ENCODE results near the gene STARD10.
A peak's percentile ranks its signal among the peaks of the same experiment; 100 is the strongest.
"Not testable (repeated sequence)": the region's sequence is repeated elsewhere in the genome, so short reads cannot be mapped to it uniquely, and the experiment has no call there.

STARD10 gene

DNA sequence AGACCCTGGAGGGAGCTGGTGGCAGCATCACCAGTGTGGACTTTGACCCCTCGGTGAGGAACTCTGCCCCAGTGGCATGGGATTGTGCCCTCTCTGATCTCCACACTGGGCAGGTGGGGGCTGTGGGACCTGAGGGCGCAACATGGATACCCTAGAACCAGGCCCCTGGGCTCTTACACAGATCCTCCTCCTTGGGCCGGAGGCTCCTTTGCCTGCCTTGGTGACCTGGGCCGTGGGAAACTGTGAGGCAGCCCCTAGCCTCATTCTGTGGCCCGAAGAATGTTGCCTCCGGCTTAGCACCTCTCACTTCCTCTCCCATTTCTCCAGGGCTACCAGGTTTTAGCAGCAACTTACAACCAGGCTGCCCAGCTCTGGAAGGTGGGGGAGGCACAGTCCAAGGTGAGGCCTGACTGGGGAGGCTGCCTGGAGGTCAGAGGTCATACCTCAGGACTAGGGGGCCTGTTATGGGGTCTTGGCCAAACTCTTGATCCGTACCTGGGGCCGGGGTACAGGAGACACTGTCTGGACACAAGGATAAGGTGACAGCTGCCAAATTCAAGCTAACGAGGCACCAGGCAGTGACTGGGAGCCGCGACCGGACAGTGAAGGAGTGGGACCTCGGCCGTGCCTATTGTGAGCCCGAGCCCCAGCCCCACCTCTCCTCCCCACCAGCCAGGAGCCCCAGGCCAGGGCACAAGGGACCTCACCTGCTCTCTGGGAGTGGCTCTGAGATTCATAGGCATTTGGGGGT, 32.5 kb upstream of the STARD10 start:
- no peak for DNase-seq (ENCODE audit: low spot score)

DNA sequence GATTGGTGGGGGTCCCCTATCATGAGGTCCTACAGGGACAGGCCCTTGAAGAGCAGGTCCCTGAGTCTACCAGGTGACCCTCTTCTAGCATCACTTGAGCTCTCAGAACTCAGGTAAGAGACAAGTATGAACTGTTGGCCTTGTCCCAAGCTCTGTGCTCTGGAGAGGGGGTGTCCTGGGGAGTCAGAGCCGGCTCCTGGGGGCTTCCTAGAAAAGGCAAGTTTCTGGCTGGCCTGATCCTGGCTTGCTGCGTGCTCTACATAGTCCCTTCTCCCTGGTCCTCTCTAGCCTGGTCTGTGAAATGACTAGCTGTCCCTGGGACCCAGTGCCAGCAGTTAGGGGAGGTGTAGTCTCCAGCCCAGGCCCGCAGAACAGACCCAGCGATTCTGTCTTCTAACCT, 31.8 kb upstream of the STARD10 start:
- DNase-seq (ENCODE audit: low spot score) = no peak

DNA sequence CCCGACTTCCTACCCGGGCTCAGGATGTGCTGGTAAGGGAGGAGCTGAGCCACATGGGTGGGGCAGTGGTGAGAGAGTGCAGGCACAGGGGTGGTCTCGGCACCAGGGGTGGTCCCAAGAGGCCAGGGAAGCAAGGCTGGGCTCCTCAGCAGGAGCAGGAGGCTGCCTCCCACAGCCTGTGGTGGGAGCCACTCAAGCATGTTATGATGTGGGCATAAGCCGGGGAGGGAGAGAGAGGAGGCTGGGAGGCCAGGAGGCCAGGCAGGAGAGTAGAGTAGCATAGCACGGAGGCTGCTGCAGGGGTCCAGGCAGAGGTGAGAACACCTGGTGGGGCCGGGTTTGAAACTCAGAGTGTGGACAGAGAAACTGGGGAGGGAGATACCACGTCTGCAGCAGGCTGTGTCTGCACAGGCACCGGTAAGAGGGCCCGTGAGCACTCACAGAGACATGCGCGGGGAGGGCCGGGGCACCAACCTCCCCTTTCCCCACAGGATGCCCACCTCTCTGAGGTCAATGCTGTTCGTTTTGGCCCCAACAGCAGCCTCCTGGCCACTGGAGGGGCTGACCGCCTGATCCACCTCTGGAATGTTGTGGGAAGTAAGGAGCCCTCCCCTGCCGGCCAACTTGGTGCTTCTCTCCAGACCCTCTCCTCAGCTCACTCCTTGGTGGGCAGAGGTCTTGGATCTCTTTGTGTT, 31.1 kb upstream of the STARD10 start:
- no peak for DNase-seq (ENCODE audit: low spot score)

DNA sequence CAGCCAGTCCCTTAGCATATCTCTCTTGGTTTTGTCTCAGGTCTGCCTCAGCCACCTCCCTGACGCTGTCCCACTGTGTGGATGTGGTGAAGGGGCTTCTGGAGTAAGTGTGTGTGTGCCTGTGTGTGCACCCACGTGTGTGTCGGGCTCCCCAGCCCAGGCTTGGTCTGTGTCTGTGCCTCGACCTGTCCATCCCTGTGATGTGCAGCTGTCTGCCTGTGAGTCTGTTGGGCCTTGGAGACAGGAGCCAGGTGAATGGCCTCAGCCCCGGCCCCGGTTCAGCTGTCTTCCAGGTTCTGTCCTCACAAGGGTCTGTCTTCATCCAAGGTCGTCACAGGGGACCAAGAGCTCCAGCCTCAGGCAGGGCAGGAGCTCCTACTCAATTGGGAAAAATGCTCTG, 30.2 kb upstream of the STARD10 start:
- DNase-seq (ENCODE audit: low spot score) = no peak

DNA sequence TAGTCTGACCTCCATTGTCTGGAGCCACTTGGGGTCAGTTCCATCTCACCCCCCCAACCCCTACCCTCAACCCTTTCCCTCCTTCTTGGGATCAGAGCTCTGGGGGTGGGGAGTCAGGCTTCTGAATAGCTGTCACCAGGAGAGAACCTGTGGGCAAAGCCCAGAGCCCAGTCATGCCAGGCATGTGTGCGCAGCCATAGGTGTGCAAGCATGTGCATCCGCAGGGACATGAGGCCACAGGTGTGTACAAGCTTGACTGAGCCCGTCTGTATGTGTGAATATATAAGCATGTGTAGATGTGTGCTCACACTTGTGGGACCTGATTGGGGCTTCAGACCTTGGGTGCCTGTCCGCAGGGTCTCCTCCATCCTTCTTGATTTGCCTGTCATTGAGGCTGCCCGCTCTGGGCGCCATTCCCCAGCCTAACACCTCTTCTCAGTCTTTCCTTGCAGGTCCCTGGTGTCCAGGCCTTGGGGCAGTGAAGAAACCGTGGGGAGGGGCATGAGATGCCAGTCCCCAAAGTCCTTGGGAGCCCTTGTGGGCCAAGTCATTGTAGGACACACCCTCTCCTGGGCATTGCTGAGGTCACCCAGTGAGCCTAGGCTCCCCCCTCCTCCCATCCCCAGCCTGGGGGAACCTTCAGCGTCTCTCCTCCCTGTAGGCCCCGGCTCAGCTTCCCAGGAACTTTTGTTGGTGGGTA, 29.4 kb upstream of the STARD10 start:
- DNase-seq (ENCODE audit: low spot score) = no peak

DNA sequence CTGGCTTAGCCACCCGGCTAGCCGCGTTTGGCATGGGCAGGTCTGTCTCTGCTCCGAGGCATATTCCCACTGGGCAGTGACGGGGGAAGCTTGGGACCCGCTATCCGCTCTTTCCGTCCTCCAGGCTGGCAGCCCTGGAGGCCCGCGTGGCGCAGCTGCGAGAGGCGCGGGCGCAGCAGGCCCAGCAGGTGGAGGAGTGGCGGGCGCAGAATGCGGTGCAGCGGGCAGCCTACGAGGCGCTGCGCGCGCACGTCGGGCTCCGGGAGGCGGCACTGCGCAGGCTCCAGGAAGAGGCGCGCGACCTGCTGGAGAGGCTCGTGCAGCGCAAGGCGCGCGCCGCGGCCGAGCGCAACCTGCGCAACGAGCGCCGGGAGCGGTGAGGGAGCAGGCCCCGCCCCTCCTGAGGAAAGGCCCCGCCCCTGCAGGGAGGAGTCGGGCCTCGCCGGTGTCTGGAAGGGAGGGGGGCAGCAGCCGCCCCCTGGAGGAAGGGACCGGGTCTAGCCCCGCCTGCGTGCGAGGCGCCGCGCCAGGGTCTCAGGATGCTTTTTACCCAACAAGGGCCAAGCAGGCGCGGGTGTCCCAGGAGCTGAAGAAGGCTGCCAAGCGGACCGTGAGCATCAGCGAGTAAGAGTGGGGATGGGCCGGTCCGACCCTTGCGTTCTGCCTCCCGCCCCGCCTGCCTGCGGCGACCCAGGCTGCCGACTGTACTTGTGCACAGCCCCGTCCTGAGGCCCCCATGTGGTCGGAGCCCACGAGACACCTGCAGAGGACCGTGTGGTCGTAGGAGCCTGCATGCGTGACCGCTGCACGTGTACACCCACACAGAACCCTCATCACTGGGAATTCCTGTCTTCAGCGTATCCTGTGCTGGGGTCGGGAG, 28.3 kb upstream of the STARD10 start:
- DNase-seq (ENCODE audit: low spot score) = peak; percentile 88

DNA sequence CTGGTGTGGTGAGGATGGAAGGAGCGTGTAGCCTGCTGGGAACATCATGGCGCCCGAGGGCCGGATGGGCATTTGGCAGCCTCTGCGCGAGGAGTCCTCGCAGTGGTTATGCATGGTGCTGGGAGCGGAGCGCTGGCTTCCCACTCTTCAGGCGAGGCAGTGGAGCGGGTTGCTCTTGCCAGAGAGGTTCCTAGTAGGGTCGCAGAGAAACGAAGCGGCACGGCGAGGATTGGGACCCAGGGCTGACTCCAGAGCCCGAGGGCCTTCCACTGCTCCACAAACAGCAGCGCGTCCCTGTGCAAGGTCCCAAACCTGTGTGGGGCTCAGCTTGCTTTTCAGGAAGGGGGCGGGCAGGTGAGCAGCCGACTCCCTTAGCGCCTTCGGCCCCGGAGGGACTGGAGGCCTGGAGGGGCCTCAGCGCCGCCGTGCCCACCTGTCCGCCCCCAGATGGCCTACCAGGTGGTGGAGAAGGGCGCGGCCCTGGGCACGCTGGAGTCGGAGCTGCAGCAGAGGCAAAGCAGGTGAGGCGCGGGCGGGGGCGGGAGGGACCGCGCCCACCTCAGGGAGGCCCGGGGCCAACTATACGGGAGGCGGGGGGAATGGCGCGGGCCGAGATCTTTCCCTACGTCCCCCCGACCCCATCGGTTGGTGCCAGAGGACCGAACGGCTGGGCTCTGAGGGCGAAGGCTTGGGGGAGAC, 27.5 kb upstream of the STARD10 start:
- DNase-seq (ENCODE audit: low spot score) = no peak

DNA sequence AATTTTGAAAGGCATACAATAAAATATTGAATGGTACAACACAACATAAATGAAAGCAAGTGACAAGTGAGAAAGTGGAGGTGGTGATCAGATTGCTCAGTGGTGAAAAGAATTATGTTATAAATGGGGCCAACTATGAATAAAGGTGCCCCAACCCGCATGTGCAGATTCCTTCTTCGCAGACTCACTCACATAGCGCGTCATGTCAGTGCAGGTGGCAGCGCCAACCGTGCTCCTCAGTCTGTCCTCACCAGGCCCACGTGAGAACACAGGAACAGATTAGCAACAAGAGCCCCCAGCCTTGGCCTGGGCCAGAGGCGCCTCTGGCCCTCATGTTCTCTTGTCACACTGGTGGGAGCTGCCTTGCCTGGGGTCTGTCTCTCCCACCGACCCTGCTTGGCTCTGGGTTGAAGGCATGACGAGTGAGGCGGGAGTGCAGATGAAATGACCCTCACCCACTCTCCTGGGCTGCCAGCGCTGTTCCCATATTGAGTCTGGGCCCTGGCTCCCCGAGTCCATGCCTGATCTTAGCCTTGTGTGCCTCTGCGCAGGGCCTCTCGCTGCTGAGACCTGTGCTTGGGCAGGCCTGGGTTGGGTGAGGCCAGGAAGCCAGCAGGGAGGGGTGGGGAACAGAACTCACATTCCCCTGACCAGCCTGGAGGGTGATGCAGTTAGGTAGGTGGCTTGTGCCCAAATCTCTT, 26.7 kb upstream of the STARD10 start:
- no peak for DNase-seq (ENCODE audit: low spot score)

DNA sequence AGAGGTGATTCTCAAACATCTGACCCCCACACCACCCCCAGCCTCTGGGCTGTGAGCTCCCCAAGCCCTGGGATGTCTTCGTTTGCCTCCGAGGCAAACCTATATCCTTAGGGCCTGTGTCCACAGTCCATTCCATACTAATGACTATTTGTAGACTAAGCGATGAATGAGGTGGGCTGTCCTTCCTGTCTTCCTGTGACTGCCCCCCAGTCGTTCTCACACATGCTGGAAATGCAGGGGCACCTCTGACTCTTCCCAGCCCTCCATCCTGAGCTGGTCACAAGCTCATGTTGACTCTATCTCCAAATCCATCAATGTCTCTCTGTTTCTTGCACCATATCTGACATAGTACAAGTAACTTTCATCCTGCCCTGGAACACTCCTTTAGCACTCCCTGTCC, 25.1 kb upstream of the STARD10 start:
- DNase-seq (ENCODE audit: low spot score) = no peak

DNA sequence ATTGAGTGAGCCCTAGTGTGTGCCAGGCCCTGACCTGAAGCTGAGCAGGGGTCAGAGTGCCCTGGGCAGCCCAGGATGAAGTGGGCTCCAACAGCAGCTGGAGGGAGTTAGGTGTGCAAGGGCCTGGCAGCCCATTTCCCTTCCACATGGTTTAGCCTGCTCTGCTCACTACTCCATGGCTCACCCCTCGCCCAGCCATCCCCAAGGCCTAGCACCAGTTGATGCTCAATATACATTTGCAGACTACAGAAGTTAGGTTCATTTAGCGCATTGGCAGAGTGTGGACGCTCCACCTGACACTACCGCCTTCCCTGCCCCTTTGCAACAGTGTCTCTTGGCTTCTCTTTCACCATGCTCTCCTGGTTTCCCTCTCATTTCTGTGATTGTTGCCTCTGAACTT, 24.1 kb upstream of the STARD10 start:
- no peak for DNase-seq (ENCODE audit: low spot score)

DNA sequence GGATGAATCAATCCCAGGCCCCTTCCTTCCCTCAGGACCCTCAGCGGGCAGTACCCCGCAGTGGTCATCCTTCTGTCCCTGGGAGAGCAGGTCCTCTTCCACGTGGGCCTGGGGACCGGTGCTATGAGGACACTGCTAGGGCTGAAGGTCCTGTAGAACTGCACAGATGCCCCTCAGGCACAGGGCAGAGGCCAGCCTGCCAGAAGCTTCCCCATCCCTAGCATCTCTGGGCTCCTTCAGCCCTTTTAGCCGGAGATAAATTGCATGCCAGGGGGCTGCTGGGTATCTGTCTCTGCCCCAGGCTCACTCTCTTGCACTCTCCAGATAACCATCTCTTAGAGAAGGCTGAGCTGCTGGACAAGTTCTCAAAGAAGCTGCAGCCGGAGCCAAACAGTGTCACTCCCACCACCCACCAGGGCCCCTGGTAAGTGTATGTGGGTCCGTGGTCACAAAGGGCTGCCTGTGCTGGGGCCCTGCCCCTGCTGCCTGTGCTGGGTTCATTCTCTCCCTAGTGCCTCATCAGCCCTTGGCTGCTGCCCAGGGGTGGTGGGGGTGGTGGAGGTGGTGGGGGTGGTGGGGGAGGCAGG, 22.6 kb upstream of the STARD10 start:
- DNase-seq (ENCODE audit: low spot score) = no peak

DNA sequence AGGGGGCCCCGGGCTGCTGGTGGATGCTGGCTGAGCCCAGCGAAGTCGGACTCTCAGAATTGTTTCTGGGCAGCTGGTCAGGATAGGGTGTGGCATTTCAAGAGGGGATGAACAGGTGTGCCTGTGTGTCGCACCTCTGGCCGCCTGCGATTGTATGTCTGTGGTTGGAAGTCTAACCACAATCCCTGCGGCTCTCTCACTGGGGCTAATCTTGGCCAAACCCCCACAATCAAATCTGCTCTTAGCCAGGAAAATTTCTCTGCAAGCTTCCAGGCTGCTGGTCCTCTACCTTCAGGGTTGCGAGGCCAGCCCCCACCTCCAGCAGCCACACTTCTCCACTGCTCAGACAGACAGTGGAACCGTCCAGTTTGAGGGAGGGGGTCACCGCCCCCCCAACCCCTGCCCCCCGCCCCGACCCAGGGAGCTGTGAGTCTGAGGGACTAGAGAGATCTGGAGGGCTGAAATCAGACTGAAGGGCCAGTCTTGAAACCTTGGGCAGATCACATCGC, 21.3 kb upstream of the STARD10 start:
- DNase-seq (ENCODE audit: low spot score) = no peak

DNA sequence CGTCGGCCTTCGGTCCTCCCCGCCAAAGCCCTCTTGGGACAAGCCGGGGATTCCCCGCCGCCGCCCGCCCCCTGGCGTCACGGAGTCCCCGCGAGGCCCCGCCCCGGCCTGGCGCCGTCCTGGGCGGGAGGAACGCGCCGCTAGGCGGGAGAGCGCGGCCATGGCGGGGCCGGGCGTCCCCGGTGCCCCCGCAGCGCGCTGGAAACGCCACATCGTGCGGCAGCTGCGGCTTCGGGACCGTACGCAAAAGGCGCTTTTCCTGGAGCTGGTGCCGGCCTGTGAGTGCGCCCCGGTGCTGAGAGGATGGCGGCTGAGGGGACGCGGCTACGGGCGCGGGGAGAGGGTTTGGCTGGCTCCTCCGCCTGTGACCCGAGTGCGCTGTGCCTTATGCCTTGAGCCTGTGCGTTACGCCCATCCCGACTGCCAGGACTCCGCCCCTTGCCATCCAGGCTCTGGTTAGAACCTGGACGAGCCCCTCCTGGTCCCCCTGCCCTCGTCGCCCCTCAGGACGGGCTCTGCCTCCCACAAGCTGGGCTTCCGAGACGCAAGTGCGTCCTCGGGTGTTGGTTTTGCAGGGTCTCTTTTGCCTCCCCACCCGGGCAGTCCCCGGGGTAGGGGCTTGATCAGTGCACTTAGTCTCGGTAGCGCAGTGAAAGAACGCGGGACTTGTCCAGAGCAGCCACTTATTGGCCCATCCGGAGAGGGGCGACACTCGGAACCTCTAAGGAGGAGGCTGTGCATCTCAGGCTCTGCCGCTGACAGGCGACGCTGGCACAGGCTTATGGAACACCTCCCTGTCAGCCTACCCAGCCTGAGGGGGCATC, 20.7 kb upstream of the STARD10 start, which contains the start of gene ATG16L2:
ATG16L2 (plus strand) TSS at position 126 of the 824 bp plus-strand sequence; CDS start at position 161, 35 bp downstream.
- peak; percentile 88 for DNase-seq (ENCODE audit: low spot score)

DNA sequence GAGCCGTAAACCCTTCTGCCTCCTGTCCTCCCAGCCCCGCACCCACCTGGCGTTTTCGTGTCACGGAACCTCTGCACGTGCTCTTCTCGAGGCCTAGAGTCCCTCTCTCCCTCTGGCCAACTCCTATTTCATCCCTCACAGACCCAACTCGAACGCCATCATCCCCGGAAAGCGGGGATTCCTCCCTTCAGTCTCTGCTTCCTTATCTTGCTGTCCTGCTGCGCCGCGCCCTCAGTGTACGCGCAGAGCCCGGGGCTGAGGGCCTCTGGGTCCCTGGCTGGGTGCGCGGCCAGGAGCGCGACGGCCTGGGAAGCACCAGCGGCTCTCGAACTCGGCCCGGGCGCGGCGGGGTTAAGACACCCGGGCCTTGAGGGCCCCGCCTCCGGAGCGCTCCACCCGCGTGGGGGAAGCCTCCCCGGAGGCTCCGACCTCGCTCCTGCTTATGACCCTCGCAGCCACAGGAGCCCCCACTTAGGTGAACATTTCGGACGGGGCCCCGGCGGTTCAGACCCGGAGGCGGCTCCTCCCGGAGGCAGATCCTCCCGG, 20.0 kb upstream of the STARD10 start:
- DNase-seq (ENCODE audit: low spot score) = peak; percentile 83

DNA sequence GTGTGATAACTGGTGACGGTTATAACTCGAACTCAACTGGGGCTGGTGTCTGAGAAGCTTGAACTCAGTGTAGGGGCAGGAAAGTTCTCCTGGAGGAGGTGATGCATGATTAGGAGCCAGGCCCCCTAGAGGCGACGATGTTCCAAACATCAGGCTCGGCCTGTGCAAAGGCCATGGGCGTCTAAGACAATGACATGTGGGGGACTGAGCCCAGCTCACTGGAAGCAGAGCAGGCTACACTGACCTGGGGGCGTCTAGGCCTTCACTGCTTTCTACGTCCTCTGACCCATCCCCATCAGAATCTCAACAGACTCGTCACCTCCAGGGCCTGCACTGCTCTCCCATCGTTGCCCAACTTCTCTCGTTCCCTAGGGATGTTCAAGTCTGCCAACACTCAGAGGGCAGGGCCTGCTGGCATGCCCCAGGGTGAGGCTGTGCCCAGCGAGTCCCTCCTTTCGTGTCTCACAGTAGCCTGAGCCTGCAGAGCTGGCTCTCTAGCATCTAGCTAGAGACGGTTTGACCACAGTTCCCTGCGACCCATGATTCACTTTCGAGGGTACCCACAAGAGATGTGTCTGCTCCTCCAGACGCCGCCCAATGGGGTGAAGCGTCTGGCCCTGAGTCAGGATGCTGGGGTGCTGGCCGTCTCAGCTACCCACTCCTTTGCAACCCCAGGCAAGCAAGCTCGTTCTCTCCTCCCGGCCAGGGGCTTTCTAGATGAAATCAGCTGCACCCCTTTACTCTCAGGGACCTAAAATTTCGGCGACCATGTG, 19.3 kb upstream of the STARD10 start:
- DNase-seq (ENCODE audit: low spot score) = peak; percentile 82

DNA sequence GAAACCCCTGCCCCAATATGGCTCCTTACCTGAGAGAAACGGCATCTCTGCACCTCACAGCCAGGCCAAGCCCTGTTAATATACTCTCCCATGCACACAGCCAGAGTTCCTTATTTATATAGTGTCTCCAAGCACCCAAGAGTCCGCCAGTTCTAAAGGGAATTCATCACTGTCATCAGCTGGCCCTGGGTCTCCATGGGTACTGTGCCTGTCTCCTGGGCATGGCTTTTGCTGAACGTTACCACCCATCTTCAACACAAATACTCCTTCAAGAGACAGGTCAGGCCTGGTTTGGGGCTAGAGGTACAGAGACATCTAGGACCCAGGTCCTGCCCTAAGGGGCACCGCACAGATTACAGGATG, 18.7 kb upstream of the STARD10 start:
- DNase-seq (ENCODE audit: low spot score) = no peak

DNA sequence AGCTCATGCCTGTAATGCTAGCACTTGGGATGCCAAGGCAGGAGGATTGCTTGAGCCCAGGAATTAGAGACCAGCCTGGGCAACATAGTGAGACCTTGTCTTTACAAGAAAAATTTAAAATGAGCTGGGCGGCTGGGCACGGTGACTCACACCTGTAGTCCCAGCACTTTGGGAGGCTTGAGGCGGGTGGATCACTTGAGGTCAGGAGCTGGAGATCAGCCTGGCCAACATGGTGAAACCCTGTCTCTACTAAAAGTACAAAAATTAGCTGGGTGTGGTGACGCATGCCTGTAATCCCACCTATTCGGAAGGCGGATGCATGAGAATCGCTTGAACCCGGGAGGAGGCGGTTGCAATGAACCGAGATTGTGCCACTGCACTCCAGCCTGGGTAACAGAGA, 17.8 kb upstream of the STARD10 start:
- DNase-seq (ENCODE audit: low spot score) = not testable (repeated sequence)

DNA sequence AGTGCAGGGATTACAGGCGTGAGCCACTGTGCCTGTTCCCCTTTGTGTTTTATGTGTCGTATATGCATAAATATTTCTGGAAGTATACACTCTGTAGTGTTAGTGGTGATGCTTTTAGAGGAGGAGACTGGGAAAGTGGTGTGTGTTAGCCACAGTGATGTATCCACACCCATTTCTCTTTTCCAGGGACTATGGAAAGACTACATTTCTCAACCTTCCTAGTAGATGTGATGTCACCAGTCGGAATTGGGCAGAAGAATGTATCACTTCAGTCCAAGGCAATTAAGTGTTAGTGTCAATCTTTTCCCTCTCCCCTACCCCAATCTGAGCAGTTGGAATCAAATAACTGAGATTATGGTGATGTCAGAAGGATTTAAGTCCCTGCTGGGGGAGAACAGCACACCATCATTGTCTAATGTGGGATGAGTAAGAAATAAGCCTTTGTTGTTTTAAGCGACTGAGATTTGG, 14.5 kb upstream of the STARD10 start:
- no peak for DNase-seq (ENCODE audit: low spot score)
